Esophagus squamous epithelium (tissue), 4 donors: ENCODE results near the gene ZNF550.

ENCODE experiments used
- CTCF ChIP-seq, 6 experiments: fragments of 450-650 bp in 4 of 6; fragments of 200-600 bp in 2 of 6; sonication (generic) in 2 of 6; IDR thresholded peaks; one replicate each; pipeline ENCODE4 v1.5.1; 2016 to 2019; ENCODE audit warnings: antibody characterized with exemption in 6 of 6, mild to moderate bottlenecking in 4 of 6, moderate library complexity in 4 of 6
- POLR2A ChIP-seq, 4 donors: fragments of 450-650 bp; IDR thresholded peaks; one replicate each; pipeline ENCODE4 v1.6.1; 2017; ENCODE audit warnings: antibody characterized with exemption in 4 of 4, mild to moderate bottlenecking in 4 of 4, moderate library complexity in 3 of 4

DNA sequence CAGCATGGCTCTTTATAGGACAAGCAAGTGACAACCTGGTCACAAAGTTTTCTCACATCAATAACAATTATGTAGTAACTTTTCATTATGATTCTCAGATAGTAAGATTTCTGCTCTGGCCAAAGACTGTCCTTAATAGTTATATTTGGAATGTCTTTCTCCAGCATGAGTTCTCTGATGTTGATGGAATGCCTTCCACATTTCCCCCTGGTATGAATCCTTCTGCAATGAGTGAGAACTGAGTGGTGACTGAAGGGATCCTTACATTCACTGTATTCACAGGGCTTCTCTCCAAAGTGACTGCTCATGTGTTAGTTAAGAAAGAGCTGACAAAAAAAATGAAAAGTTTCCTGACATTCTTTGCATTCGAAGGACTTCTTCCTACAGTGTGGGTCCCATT, 13.2 kb downstream of the ZNF550 start:
- no peak for TF ChIP-seq POLR2A (IDR thresholded peaks at IDR 0.05)
- TF ChIP-seq CTCF (IDR thresholded peaks at IDR 0.05) = no peak
